Renal cortex interstitium (tissue), 11 donors: ENCODE measurements around the gene JAML. TPM values are rescaled to one million over a fixed set of nuclear protein-coding genes. Genes with fewer than 3 reads are reported as not detected.

Source experiments
- DNase-seq, 11 donors: peaks; one replicate each; pipeline ENCODE4 v3.0.0-alpha.2; 2013; ENCODE audit warnings: low read depth in 9 of 11, low spot score in 4 of 11; ENCODE audit errors: extremely low read depth in 1 of 11
- polyA plus RNA-seq, 3 donors: library from polyadenylated mRNA; unstranded; fragments of 120-200 nt; gene quantifications; one replicate each; pipeline ENCODE4 v1.2.1, GENCODE V29; 2013; ENCODE audit not compliant: insufficient read length in 3 of 3

JAML gene
- polyA plus RNA-seq, 3 donors, result 2.9 to 4.1 (median 2.9) TPM

GRCh38 chr11:118243993-118244762 lies 19.4 kb upstream of the JAML start:
- no peak for DNase-seq

GRCh38 chr11:118243161-118243560 lies 18.4 kb upstream of the JAML start:
- no peak for DNase-seq

- DNase-seq, result no peak
Observed at GRCh38 chr11:118241764-118242098, 16.9 kb upstream of the JAML start.

- no peak for DNase-seq
Observed at GRCh38 chr11:118240999-118241763, 16.4 kb upstream of the JAML start.

DNA sequence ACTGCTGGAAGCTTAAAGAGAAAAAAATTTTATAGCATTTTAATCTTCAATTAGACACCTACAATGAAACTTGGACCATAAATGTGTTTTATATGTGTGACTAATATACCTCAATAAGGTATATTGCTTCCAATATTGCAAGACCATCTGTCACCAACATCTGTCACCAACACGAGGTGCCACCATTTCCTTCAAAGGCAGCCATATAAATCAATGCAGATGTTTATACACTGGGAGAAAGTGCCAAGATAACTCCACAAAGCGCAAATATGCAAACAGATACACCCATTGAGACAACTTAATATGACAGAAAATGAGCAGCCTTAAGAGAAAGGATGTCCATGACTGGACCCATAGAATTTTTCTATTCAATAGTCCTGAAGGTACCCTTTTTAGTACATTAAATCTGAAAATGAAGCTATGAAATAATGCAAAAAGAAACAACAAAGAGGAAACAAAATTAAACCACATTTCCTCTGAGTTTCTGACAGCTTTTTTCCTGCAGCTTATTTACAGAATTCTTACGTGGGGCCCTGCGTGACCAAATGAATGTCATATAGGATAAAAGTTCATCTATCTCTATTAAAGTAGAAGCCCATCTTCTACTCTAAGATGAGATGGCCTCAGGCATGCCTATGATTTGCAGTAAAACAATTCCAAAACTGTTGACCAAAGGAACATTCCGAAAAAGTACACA lies 14.8 kb upstream of the JAML start:
- no peak for DNase-seq

- DNase-seq, result no peak
Observed at GRCh38 chr11:118238929-118239328, 14.1 kb upstream of the JAML start.

DNA sequence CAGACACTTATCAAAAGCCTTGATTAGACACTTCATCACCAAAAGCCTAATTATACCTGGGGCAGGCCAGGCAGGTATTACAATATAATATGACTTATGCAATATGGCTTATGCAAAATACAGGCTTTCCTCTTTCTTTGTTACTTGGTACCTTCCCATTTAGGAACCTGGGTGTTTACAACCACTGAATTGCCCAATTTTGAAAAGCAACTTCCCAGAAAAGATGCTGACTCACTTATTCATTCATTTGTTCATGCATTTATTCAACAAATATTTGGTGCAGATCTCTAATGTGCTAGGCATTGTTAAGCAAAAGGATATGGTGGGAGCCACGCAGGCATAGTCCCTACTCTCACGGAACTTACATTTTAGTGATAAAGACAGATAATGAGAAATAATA lies 13.6 kb upstream of the JAML start:
- DNase-seq, result no peak

GRCh38 chr11:118236170-118236569 lies 11.4 kb upstream of the JAML start:
- no peak for DNase-seq

- no peak for DNase-seq
Observed at GRCh38 chr11:118234833-118235232, 10.0 kb upstream of the JAML start.

DNA sequence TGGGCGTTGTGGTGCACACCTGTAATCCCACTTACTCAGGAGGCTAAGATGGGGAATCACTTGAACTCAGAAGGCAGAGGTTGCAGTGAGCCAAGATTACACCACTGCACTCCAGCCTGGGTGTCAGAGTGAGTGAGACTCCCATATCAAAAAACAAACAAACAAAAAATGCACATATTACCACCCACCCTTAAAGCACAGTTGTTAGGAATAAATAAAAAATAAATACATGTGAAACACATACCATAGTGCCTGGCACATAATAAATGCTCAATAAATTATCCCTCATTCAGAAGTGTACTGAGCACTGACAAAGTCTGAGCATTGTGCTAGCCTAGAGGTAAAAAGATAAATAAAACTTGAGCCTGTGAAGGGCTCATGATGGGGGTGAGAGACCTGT lies 9.0 kb upstream of the JAML start:
- no peak for DNase-seq

DNA sequence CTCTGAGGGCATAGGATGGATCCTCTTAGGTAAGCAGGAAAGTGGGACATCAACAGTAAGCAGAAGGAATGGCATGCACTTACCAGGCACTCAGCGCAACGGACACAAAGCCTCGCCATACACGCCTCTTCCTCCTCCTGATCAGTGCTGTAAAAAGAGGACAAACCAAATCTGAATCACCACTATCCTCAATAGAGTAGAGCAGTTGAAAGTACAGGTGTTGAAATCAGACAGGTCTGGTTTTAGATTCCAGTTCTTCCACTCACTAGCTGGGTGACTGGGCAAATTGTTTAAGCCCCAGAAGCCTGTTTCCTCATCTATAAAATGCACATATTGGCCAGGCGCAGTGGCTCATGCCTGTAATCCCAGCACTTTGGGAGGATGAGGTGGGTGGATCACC lies 8.6 kb upstream of the JAML start:
- no peak for DNase-seq

GRCh38 chr11:118232659-118233058 lies 7.8 kb upstream of the JAML start:
- no peak for DNase-seq

GRCh38 chr11:118231461-118231860 lies 6.7 kb upstream of the JAML start:
- DNase-seq, result no peak

DNA sequence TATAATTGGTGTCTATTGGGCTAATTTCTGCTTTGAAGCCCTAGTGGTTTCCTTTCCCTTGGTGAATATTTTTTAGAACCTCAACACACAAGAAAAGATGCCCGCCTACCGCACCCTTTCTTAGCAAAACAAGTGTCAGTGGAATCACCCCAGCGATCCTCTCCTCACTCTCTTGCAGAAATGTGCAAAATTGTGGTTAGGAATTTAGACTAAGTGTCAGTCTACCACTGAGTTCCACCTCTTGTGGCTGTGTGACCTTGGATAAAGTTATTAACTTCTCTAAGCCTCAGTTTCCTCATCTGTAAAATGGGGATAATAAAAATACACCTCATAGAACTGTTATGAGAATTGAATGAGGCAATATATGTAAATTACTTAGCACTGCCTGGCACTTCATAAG lies 5.3 kb upstream of the JAML start:
- no peak for DNase-seq

DNA sequence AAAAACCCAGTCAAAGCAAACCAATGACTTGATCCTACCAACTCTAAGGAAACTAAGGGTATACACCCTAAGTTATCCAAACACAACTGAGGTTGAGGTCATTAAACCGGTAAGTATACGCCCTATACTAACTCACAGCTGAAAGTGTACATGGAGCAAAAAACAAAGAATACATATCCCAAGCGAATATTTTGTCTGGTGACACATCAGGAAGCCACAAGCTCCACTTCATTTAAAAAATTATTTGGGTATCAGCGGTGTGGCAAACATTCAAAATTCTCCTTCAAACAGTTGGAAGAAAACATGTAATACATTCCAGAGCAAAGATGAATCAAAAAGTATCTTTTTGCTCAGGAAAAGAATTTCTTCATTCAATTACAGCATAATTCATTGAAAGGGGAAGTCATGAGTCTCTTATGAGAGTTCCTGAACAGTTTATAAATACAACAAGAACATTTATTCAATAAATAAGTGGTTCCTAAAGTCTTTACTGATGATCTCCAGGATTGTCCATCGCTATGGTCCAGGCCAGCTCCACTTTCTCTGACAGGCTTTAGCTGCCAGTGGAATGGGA lies 4.5 kb upstream of the JAML start:
- DNase-seq, result no peak

GRCh38 chr11:118227865-118228785 lies 3.3 kb upstream of the JAML start:
- no peak for DNase-seq

GRCh38 chr11:118226781-118227180 lies 2.0 kb upstream of the JAML start:
- DNase-seq, result no peak

DNA sequence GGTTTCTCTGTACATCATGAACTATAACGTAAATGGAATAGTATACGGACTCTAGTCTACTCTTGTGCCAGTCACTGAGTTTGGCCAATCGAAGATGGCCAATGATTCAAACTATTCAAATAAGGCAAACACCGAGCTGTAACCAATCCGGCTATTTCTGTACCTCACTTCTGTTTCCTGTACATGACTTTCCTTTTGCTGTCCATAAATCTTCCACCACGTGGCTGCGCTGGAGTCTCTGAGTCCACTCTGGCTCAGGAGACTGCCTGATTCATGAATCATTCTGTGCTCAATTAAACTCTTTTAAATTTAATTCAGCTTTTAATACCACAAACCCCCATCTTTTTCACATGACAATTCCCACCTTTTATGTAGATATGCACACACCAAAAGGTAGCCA lies 1.5 kb upstream of the JAML start:
- no peak for DNase-seq

- DNase-seq, result no peak
Observed at GRCh38 chr11:118223992-118224391, 819 bp downstream of the JAML start.
